IPS-18a (cell line): ENCODE data around the gene FOXO3.
"Not testable (repeated sequence)": the region's sequence is repeated elsewhere in the genome, so short reads cannot be mapped to it uniquely, and the experiment has no call there.

Experiments
- H3K27ac ChIP-seq: one replicate; pipeline ENCODE4 v1.5.1; 2013; ENCODE audit warnings: low read length
- H3K27me3 ChIP-seq: one replicate; pipeline ENCODE4 v1.6.1; 2013; ENCODE audit warnings: mild to moderate bottlenecking, low read length; ENCODE audit not compliant: control insufficient read depth, insufficient read depth
- H3K36me3 ChIP-seq: one replicate; pipeline ENCODE4 v1.6.1; 2013; ENCODE audit warnings: low read depth, low read length; ENCODE audit not compliant: control insufficient read depth
- H3K4me1 ChIP-seq: one replicate; pipeline ENCODE4 v1.6.1; 2013; ENCODE audit warnings: low read depth, low read length; ENCODE audit not compliant: control insufficient read depth
- H3K4me3 ChIP-seq: one replicate; pipeline ENCODE4 v1.5.1; 2013; ENCODE audit warnings: low read length
- H3K9ac ChIP-seq: one replicate; pipeline ENCODE4 v1.6.1; 2013; ENCODE audit warnings: mild to moderate bottlenecking, low read length, moderate library complexity
- H3K9me3 ChIP-seq: one replicate; pipeline ENCODE4 v1.6.1; 2013; ENCODE audit warnings: low read depth, low read length; ENCODE audit not compliant: control insufficient read depth

Gene FOXO3

GRCh38 chr6:108660251-108660650 lies 99.5 kb downstream of the FOXO3 start:
- peaks cover 3% of the 10 kb centered on the region for H3K36me3 ChIP-seq
- H3K9me3 ChIP-seq, result no peaks in the 10 kb centered on the region
- no peaks in the 10 kb centered on the region for H3K4me1 ChIP-seq
- no peak overlapping the region for H3K9ac ChIP-seq
- H3K27me3 ChIP-seq, result no peaks in the 10 kb centered on the region
- H3K27ac ChIP-seq, result no peak overlapping the region
- no peak overlapping the region for H3K4me3 ChIP-seq

GRCh38 chr6:108661430-108661829 lies 100.7 kb downstream of the FOXO3 start:
- Histone ChIP-seq H3K27me3 (no peaks in the 10 kb centered on the region), H3K36me3 (peaks cover 3% of the 10 kb centered on the region), H3K4me3 (no peak overlapping the region), H3K4me1 (no peaks in the 10 kb centered on the region), H3K9me3 (no peaks in the 10 kb centered on the region), H3K9ac (no peak overlapping the region), H3K27ac (no peak overlapping the region)

- Histone ChIP-seq H3K27me3 (no peaks in the 10 kb centered on the region), H3K36me3 (peaks cover 3% of the 10 kb centered on the region), H3K9ac (no peak overlapping the region), H3K9me3 (no peaks in the 10 kb centered on the region), H3K4me3 (no peak overlapping the region), H3K27ac (no peak overlapping the region), H3K4me1 (peaks cover 5% of the 10 kb centered on the region)
Measured at GRCh38 chr6:108661982-108662381, 101.3 kb downstream of the FOXO3 start.

DNA sequence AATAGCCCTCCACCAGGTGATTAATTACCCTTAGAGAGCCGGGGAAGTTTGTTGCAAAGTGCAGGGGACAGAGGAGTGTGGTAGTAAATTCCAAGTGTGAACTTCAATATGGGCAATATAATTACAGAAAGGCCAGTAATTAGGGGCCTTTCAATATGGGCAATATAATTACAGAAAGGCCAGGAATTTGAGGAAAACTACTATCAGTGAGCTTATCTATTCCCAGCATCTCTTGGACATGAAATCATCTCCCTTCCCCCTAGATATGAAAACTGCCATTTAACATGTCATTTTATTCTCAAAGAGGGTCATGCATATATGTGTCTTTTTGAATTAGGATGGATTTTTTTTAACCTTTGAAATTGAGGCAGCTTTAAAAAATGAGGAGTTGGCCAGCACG lies 102.0 kb downstream of the FOXO3 start:
- Histone ChIP-seq H3K9me3 (no peaks in the 10 kb centered on the region), H3K27ac (no peak overlapping the region), H3K4me1 (peaks cover 12% of the 10 kb centered on the region), H3K9ac (no peak overlapping the region), H3K36me3 (peaks cover 3% of the 10 kb centered on the region), H3K4me3 (no peak overlapping the region), H3K27me3 (no peaks in the 10 kb centered on the region)

DNA sequence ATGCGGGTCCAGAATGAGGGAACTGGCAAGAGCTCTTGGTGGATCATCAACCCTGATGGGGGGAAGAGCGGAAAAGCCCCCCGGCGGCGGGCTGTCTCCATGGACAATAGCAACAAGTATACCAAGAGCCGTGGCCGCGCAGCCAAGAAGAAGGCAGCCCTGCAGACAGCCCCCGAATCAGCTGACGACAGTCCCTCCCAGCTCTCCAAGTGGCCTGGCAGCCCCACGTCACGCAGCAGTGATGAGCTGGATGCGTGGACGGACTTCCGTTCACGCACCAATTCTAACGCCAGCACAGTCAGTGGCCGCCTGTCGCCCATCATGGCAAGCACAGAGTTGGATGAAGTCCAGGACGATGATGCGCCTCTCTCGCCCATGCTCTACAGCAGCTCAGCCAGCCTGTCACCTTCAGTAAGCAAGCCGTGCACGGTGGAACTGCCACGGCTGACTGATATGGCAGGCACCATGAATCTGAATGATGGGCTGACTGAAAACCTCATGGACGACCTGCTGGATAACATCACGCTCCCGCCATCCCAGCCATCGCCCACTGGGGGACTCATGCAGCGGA lies 102.9 kb downstream of the FOXO3 start:
- H3K9me3 ChIP-seq, H3K27ac ChIP-seq, H3K4me3 ChIP-seq, H3K36me3 ChIP-seq, H3K9ac ChIP-seq, H3K27me3 ChIP-seq: not testable (repeated sequence)
- H3K4me1 ChIP-seq, result peaks cover 17% of the 10 kb centered on the region

DNA sequence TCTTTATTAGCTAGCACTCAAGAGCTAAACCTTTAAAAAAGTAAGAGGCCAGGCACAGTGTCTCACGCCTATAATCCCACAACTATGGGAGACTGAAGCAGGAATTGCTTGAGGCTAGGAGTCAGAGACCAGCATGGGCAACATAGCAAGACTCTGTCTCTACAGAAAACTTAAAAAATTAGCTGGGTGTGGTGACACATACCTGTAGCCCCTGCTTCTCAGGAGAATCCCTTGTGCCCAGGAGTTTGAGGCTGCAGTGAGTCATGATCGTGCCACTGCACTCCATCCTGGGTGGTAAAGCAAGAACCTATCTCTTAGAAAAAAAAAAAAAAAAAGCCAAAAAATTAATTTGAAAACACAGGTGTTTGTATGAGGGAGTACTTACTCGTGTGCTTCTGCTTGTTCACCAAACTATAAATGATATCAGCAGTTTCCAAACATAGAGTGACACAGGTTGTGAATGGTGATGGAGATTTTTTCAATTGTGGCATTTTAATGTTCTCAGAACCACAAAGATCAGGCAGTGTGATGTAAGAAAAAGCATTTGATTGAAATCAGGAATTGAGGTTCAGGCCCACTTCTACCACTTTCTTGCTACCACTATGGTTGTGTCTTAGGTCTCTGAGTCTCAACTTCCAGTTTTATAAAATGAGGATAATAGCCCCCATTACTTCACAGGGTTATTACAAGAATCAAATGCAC lies 104.9 kb downstream of the FOXO3 start:
- H3K4me1 ChIP-seq, result peaks cover 17% of the 10 kb centered on the region
- no peaks in the 10 kb centered on the region for H3K27me3 ChIP-seq
- H3K9ac ChIP-seq, result no peak overlapping the region
- no peaks in the 10 kb centered on the region for H3K9me3 ChIP-seq
- H3K4me3 ChIP-seq, result no peak overlapping the region
- H3K27ac ChIP-seq, result no peak overlapping the region
- H3K36me3 ChIP-seq, result peaks cover 3% of the 10 kb centered on the region

GRCh38 chr6:108666656-108667260 lies 106.0 kb downstream of the FOXO3 start:
- no peak overlapping the region for H3K27ac ChIP-seq
- no peak overlapping the region for H3K4me3 ChIP-seq
- H3K36me3 ChIP-seq, result peaks cover 3% of the 10 kb centered on the region
- H3K27me3 ChIP-seq, result no peaks in the 10 kb centered on the region
- H3K9ac ChIP-seq, result no peak overlapping the region
- H3K9me3 ChIP-seq, result no peaks in the 10 kb centered on the region
- peaks cover 24% of the 10 kb centered on the region for H3K4me1 ChIP-seq

GRCh38 chr6:108667993-108668392 lies 107.3 kb downstream of the FOXO3 start:
- Histone ChIP-seq H3K9ac (no peak overlapping the region), H3K4me1 (peaks cover 33% of the 10 kb centered on the region), H3K4me3 (no peak overlapping the region), H3K27me3 (no peaks in the 10 kb centered on the region), H3K9me3 (no peaks in the 10 kb centered on the region), H3K27ac (no peak overlapping the region), H3K36me3 (peaks cover 3% of the 10 kb centered on the region)

DNA sequence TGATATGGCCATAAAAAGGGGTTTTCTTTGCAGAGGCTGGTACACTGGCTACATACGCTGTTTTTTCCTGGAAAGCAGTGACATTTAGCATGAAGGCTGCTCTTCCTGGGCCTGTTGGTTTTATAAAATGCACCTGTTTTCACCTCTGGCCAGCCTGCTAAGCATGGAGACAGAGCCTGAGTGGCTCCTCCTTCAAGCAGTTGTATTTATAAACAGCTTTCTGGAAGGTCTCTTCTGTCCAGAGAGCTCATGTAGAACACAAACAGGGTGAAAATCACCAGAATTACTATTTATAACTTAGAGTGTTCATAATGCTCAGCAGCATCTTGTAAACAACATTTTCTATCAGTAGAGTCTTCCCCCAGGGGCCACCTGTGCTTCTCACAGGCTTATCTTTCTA lies 109.0 kb downstream of the FOXO3 start:
- H3K4me1 ChIP-seq, result peaks cover 33% of the 10 kb centered on the region

GRCh38 chr6:108671175-108671574 lies 110.5 kb downstream of the FOXO3 start:
- Histone ChIP-seq H3K36me3 (no peaks in the 10 kb centered on the region), H3K9me3 (no peaks in the 10 kb centered on the region), H3K4me3 (no peak overlapping the region), H3K4me1 (peaks cover 33% of the 10 kb centered on the region), H3K9ac (no peak overlapping the region), H3K27me3 (no peaks in the 10 kb centered on the region), H3K27ac (no peak overlapping the region)

More for the DNA sequence above, 109.0 kb downstream of the FOXO3 start:
- H3K9ac ChIP-seq, result no peak overlapping the region
- H3K9me3 ChIP-seq, result no peaks in the 10 kb centered on the region
- H3K36me3 ChIP-seq, result no peaks in the 10 kb centered on the region
- H3K4me3 ChIP-seq, result no peak overlapping the region
- H3K27me3 ChIP-seq, result no peaks in the 10 kb centered on the region
- H3K27ac ChIP-seq, result no peak overlapping the region

DNA sequence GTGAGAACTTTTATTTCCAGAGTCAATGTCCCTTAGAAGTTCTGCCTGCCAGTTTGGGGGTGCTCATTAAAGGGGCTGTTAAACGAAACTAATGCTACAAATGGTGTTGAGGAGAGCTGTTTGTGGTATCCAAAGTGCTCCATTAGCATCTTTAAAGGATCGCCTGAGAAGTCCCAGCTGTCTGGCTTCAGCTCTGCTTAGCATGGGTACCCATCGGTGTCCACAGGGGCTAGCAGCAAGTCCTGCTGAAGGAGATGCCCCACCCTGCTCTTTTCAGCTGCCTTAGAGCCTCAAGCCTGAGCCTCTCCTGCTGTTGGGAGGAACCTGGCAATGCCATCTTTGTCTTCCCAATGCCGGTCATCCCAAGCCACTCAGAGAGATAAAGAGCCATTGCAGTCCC lies 111.1 kb downstream of the FOXO3 start:
- Histone ChIP-seq H3K4me3 (no peak overlapping the region), H3K9me3 (no peaks in the 10 kb centered on the region), H3K9ac (no peak overlapping the region), H3K27ac (no peak overlapping the region), H3K27me3 (no peaks in the 10 kb centered on the region), H3K4me1 (peaks cover 30% of the 10 kb centered on the region), H3K36me3 (no peaks in the 10 kb centered on the region)

GRCh38 chr6:108672641-108673040 lies 111.9 kb downstream of the FOXO3 start:
- no peak overlapping the region for H3K9ac ChIP-seq
- no peak overlapping the region for H3K4me3 ChIP-seq
- no peaks in the 10 kb centered on the region for H3K36me3 ChIP-seq
- no peak overlapping the region for H3K27ac ChIP-seq
- peaks cover 21% of the 10 kb centered on the region for H3K4me1 ChIP-seq
- no peaks in the 10 kb centered on the region for H3K9me3 ChIP-seq
- no peaks in the 10 kb centered on the region for H3K27me3 ChIP-seq
